Astrocyte of the spinal cord (primary cell): ENCODE measurements around the gene CYP19A1.

Experiments
- DNase-seq: peaks from one replicate; pipeline ENCODE4 v3.0.0; 2011; ENCODE audit warnings: low read depth, low spot score
- H3K4me3 ChIP-seq: 2 replicates; pipeline ENCODE4 v1.5.1; 2011; ENCODE audit warnings: low read depth, mild to moderate bottlenecking, low read length, moderate library complexity
- CTCF ChIP-seq: IDR thresholded peaks from 2 replicates; pipeline ENCODE4 v1.5.1; 2012; ENCODE audit warnings: low read depth, mild to moderate bottlenecking, low read length, inconsistent platforms
- in situ Hi-C: cut with HindIII; loops from 2 replicates; pipeline ENCODE4 v1.10.0; 2017; ENCODE audit warnings: low sequenced_read_pairs

CYP19A1 gene

DNA sequence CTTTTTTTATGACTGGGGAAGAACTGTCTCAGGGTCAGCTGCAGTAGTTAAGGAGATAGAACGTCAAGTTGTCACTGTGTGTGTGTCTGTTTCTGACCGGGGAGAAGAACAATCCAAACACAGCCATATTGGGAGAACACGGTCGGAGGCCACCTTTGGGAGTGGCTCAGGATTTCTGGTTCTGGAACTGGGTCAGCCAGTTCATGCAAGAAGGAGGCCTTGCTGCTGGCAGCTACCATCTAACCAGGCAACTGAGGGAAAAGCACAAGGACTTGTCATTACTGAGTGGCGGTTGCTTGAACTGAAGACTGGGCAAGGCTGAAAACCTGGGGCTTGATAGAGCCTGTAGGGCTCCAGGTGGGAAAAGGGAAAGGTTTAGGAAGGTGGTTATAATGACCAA, 27.7 kb upstream of the CYP19A1 start:
- in situ Hi-C loops: no loop called here
- TF ChIP-seq CTCF: no peak
- no peak for DNase-seq
- H3K4me3 ChIP-seq: no peak overlapping the region

DNA sequence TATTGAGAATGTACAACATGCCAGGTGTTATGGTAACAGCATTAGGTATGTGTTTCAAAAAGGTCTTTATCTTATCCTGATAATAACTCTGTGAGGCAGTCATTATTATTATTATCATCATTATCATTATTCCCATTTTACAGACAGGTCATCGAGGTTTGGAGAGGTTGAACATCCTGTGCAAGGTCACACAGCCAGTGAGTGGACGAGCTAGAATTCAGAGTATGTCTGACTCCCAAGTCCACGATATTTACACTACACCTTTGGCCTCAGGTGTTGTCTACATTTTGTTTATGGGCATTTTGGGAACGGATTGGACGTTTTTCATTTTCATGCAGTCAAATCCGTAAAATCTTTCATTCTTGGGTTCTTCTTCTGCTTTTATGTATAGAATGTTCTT, 27.0 kb upstream of the CYP19A1 start:
- H3K4me3 ChIP-seq: no peak overlapping the region
- in situ Hi-C loops: no loop called here
- no peak for TF ChIP-seq CTCF

GRCh38 chr15:51363383-51363782, 25.0 kb upstream of the CYP19A1 start:
- H3K4me3 ChIP-seq: no peak overlapping the region
- in situ Hi-C loops: no loop called here
- DNase-seq: no peak
- TF ChIP-seq CTCF: no peak

More for the DNA sequence above, 27.0 kb upstream of the CYP19A1 start:
- DNase-seq: no peak

DNA sequence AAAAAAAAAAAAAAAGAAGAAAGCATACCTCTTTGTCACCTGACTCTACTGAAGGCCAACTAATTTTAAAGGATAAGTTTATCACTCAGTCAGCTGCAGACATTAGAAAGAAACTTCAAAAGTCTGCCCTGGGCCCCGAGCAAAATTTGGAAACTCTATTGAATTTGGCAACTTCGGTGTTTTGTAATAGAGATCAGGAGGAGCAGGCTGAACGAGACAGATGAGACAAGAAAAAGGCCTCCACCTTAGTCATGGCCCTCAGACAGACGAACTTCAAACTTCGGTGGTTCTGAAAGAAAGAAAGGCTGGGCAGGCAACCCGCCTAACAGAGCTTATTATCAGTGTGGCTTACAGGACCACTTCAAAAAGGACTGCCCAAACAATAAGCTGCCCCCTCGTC, 21.6 kb upstream of the CYP19A1 start:
- in situ Hi-C loops: no loop called here
- TF ChIP-seq CTCF: no peak
- H3K4me3 ChIP-seq: no peak overlapping the region
- no peak for DNase-seq

- H3K4me3 ChIP-seq: no peak overlapping the region
- DNase-seq: no peak
- in situ Hi-C loops: no loop called here
- no peak for TF ChIP-seq CTCF
Measured at GRCh38 chr15:51356983-51357382, 18.6 kb upstream of the CYP19A1 start.

GRCh38 chr15:51356147-51356546, 17.8 kb upstream of the CYP19A1 start:
- DNase-seq: no peak
- in situ Hi-C loops: no loop called here
- no peak for TF ChIP-seq CTCF
- no peak overlapping the region for H3K4me3 ChIP-seq

- in situ Hi-C loops: no loop called here
- H3K4me3 ChIP-seq: no peak overlapping the region
- TF ChIP-seq CTCF: no peak
- no peak for DNase-seq
Measured at GRCh38 chr15:51355096-51355495, 16.7 kb upstream of the CYP19A1 start.
